ENCODE data around the gene TNS1. TPM values are rescaled to one million over a fixed set of nuclear protein-coding genes. Genes with fewer than 3 reads are reported as not detected.

The TNS1 gene
- total RNA-seq, 1 experiment from 2014 or later, result 6.2 TPM

- no peak for TF ChIP-seq ZBTB33 (IDR thresholded peaks at IDR 0.05; ENCODE audit: extremely low read depth, insufficient replicate concordance, low read length)
- no peak for TF ChIP-seq EZH2phosphoT487 (IDR thresholded peaks at IDR 0.05; ENCODE audit: borderline replicate concordance)
- no peak for TF ChIP-seq FOSL1 (IDR thresholded peaks at IDR 0.05; ENCODE audit: low read depth)
Observed at GRCh38 chr2:217913436-217913835, 89.4 kb downstream of the TNS1 start (continued).

- ATAC-seq, result no peak
- Histone ChIP-seq H4K20me1 (ENCODE audit: insufficient read depth) (no peaks in the 10 kb centered on the region), H3K4me3 (replicated peaks in 1 of 2; ENCODE audit: low read depth in 1 of 2, low read length in 2 of 2) (no peak overlapping the region), H3K9ac (ENCODE audit: low read length) (no peak overlapping the region), H3K27ac (ENCODE audit: low read depth, low read length) (no peak overlapping the region), H3K9me3 (ENCODE audit: control insufficient read depth in 1 of 2, insufficient read depth in 1 of 2, low read depth in 1 of 2, low read length in 2 of 2) (no peaks in the 10 kb centered on the region), H3K4me2 (ENCODE audit: low read length) (no peak overlapping the region), H2AFZ (ENCODE audit: low read depth, low read length, poor library complexity, severe bottlenecking) (no peak overlapping the region), H3K79me2 (ENCODE audit: insufficient read depth, low read length) (no peaks in the 10 kb centered on the region), H3K27me3 (ENCODE audit: insufficient read depth, low read length) (no peaks in the 10 kb centered on the region), H3K9me2 (ENCODE audit: insufficient read depth) (no peaks in the 10 kb centered on the region), H3K4me1 (ENCODE audit: control insufficient read depth in 1 of 2, insufficient read depth in 2 of 2, low read length in 2 of 2) (no peaks in the 10 kb centered on the region), H3K36me3 (ENCODE audit: control insufficient read depth in 1 of 2, insufficient read depth in 2 of 2, low read length in 2 of 2) (no peaks in the 10 kb centered on the region)
- DNase-seq (ENCODE audit: low read depth, low spot score), result no peak
- CTCF ChIA-PET, result no interaction called here
- RAD21 ChIA-PET (ENCODE audit: low non-redundant PET in 1 of 2, low total read pairs in 2 of 2, uncharacterized antibody in 2 of 2, unreplicated experiment in 2 of 2), result no interaction called here
- TF ChIP-seq YY1 (IDR thresholded peaks at IDR 0.05; ENCODE audit: extremely low read depth, insufficient replicate concordance, low read depth, low read length), result no peak
- TF ChIP-seq RAD21 (IDR thresholded peaks at IDR 0.05; ENCODE audit: low read depth), result no peak
- TF ChIP-seq, protein P1, sequence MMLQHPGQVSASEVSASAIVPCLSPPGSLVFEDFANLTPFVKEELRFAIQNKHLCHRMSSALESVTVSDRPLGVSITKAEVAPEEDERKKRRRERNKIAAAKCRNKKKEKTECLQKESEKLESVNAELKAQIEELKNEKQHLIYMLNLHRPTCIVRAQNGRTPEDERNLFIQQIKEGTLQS (IDR thresholded peaks at IDR 0.05), result no peak
- no peak for TF ChIP-seq TCF7L2 (IDR thresholded peaks at IDR 0.05; ENCODE audit: borderline replicate concordance, extremely low read depth, insufficient read depth, insufficient read length)
- no peak for TF ChIP-seq FOSL1 (IDR thresholded peaks at IDR 0.05; ENCODE audit: low read depth)
- no TSS peak for BruUV-seq (replicated peaks)
- POLR2A ChIA-PET, result no interaction called here
- intact Hi-C loops (cut with micrococcal nuclease), result no loop called here
Observed at GRCh38 chr2:217912098-217913024, 90.4 kb downstream of the TNS1 start.

All from HCT116 (cell line).